ENCODE measurements around the gene CFAP57. TPM values are rescaled to one million over a fixed set of nuclear protein-coding genes. Genes with fewer than 3 reads are reported as not detected.
A peak's percentile ranks its signal among the peaks of the same experiment; 100 is the strongest.
"Not testable (repeated sequence)": the region's sequence is repeated elsewhere in the genome, so short reads cannot be mapped to it uniquely, and the experiment has no call there.

Gene CFAP57
- total and polyA plus RNA-seq, 2 donors: 0.16 to 0.42 TPM

DNA sequence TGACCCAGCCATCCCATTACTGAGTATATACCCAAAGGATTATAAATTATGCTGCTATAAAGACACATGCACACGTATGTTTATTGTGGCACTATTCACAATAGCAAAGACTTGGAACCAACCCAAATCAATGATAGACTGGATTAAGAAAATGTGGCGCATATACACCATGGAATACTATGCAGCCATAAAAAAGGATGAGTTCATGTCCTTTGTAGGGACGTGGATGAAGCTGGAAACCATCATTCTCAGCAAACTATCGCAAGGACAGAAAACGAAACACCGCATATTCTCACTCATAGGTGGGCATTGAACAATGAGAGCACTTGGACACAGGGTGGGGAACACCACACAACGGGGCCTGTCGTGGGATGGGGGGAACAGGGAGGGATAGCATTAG lies 36.1 kb downstream of the CFAP57 start:
- not testable (repeated sequence) for H3K9me3 ChIP-seq (ENCODE audit: control insufficient read depth in 2 of 2, insufficient read depth in 1 of 2, low read length in 1 of 2); H3K4me1 ChIP-seq (ENCODE audit: control insufficient read depth in 2 of 2, insufficient read depth in 2 of 2, low read length in 2 of 2); H3K27ac ChIP-seq (ENCODE audit: low read depth in 1 of 2, low read length in 1 of 2); DNase-seq (ENCODE audit: low read depth in 6 of 9, low spot score in 9 of 9); H3K36me3 ChIP-seq (ENCODE audit: control insufficient read depth in 2 of 2, insufficient read depth in 2 of 2, low read length in 1 of 2); H3K4me3 ChIP-seq (ENCODE audit: low read length in 2 of 2); H3K27me3 ChIP-seq (ENCODE audit: control insufficient read depth in 2 of 2, insufficient read depth in 1 of 2, low read length in 1 of 2)
- WGBS: 97% methylated on average over 8 of the region's 8 CpGs

GRCh38 chr1:43214501-43215444 lies 42.6 kb downstream of the CFAP57 start:
- no peak overlapping the region for H3K27ac ChIP-seq (ENCODE audit: low read depth in 1 of 2, low read length in 1 of 2)
- no peaks in the 10 kb centered on the region for H3K9me3 ChIP-seq (ENCODE audit: control insufficient read depth in 2 of 2, insufficient read depth in 1 of 2, low read length in 1 of 2)
- H3K27me3 ChIP-seq (ENCODE audit: control insufficient read depth in 2 of 2, insufficient read depth in 1 of 2, low read length in 1 of 2): no peaks in the 10 kb centered on the region
- no peaks in the 10 kb centered on the region for H3K4me1 ChIP-seq (ENCODE audit: control insufficient read depth in 2 of 2, insufficient read depth in 2 of 2, low read length in 2 of 2)
- no peaks in the 10 kb centered on the region for H3K36me3 ChIP-seq (ENCODE audit: control insufficient read depth in 2 of 2, insufficient read depth in 2 of 2, low read length in 1 of 2)
- no peak for DNase-seq (ENCODE audit: low read depth in 6 of 9, low spot score in 9 of 9)
- WGBS: 89% methylated on average over 7 of the region's 7 CpGs
- H3K4me3 ChIP-seq (ENCODE audit: low read length in 2 of 2): no peak overlapping the region

GRCh38 chr1:43217747-43218146 lies 45.6 kb downstream of the CFAP57 start:
- H3K4me3 ChIP-seq (ENCODE audit: low read length in 2 of 2): no peak overlapping the region
- no peaks in the 10 kb centered on the region for H3K36me3 ChIP-seq (ENCODE audit: control insufficient read depth in 2 of 2, insufficient read depth in 2 of 2, low read length in 1 of 2)
- WGBS: 93% methylated on average over 10 of the region's 10 CpGs
- peaks cover 0 to 2% of the 10 kb centered on the region in 2 donors for H3K27me3 ChIP-seq (ENCODE audit: control insufficient read depth in 2 of 2, insufficient read depth in 1 of 2, low read length in 1 of 2)
- no peaks in the 10 kb centered on the region for H3K4me1 ChIP-seq (ENCODE audit: control insufficient read depth in 2 of 2, insufficient read depth in 2 of 2, low read length in 2 of 2)
- no peak overlapping the region for H3K27ac ChIP-seq (ENCODE audit: low read depth in 1 of 2, low read length in 1 of 2)
- DNase-seq (ENCODE audit: low read depth in 6 of 9, low spot score in 9 of 9): no peak
- no peaks in the 10 kb centered on the region for H3K9me3 ChIP-seq (ENCODE audit: control insufficient read depth in 2 of 2, insufficient read depth in 1 of 2, low read length in 1 of 2)

- Histone ChIP-seq H3K27ac (ENCODE audit: low read depth in 1 of 2, low read length in 1 of 2) (no peak overlapping the region), H3K4me3 (ENCODE audit: low read length in 2 of 2) (no peak overlapping the region), H3K27me3 (ENCODE audit: control insufficient read depth in 2 of 2, insufficient read depth in 1 of 2, low read length in 1 of 2) (peaks cover 0 to 2% of the 10 kb centered on the region in 2 donors), H3K36me3 (ENCODE audit: control insufficient read depth in 2 of 2, insufficient read depth in 2 of 2, low read length in 1 of 2) (no peaks in the 10 kb centered on the region), H3K4me1 (ENCODE audit: control insufficient read depth in 2 of 2, insufficient read depth in 2 of 2, low read length in 2 of 2) (no peaks in the 10 kb centered on the region), H3K9me3 (ENCODE audit: control insufficient read depth in 2 of 2, insufficient read depth in 1 of 2, low read length in 1 of 2) (no peaks in the 10 kb centered on the region)
- peak in 1 of 9 donors; percentile 13 for DNase-seq (ENCODE audit: low read depth in 6 of 9, low spot score in 9 of 9)
- 73% methylated on average over 7 of the region's 7 CpGs for WGBS
Observed at GRCh38 chr1:43220905-43221778, 49.0 kb downstream of the CFAP57 start.

DNA sequence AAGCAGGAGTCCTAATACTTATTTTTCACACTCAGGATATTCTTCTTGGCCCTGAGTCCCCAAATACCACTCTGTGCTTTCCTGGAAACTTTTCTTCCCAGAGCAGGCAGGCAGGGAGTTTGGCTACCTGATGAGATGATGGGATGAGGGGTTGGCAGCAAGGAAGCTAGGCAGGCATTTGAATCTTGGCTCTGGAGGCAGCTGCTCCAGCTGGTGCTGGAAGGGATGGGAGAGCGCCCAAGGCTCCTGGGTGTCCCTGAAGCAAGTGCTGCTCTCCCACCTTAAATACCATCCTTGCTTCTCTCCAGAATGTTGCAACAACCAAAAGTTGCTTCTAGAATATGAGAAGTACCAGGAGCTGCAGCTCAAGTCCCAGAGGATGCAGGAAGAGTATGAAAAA lies 49.7 kb downstream of the CFAP57 start:
- H3K27ac ChIP-seq (ENCODE audit: low read depth in 1 of 2, low read length in 1 of 2): no peak overlapping the region
- DNase-seq (ENCODE audit: low read depth in 6 of 9, low spot score in 9 of 9): no peak
- WGBS: 100% methylated on average over 1 of the region's 1 CpG

GRCh38 chr1:43222879-43223278 lies 50.7 kb downstream of the CFAP57 start:
- Histone ChIP-seq H3K4me1 (ENCODE audit: control insufficient read depth in 2 of 2, insufficient read depth in 2 of 2, low read length in 2 of 2) (no peaks in the 10 kb centered on the region), H3K36me3 (ENCODE audit: control insufficient read depth in 2 of 2, insufficient read depth in 2 of 2, low read length in 1 of 2) (no peaks in the 10 kb centered on the region), H3K27ac (ENCODE audit: low read depth in 1 of 2, low read length in 1 of 2) (no peak overlapping the region), H3K27me3 (ENCODE audit: control insufficient read depth in 2 of 2, insufficient read depth in 1 of 2, low read length in 1 of 2) (peaks cover 0 to 2% of the 10 kb centered on the region in 2 donors), H3K9me3 (ENCODE audit: control insufficient read depth in 2 of 2, insufficient read depth in 1 of 2, low read length in 1 of 2) (no peaks in the 10 kb centered on the region), H3K4me3 (ENCODE audit: low read length in 2 of 2) (no peak overlapping the region)
- WGBS: 97% methylated on average over 9 of the region's 9 CpGs
- no peak for DNase-seq (ENCODE audit: low read depth in 6 of 9, low spot score in 9 of 9)

More for the DNA sequence above, 49.7 kb downstream of the CFAP57 start:
- Histone ChIP-seq H3K36me3 (ENCODE audit: control insufficient read depth in 2 of 2, insufficient read depth in 2 of 2, low read length in 1 of 2) (no peaks in the 10 kb centered on the region), H3K4me1 (ENCODE audit: control insufficient read depth in 2 of 2, insufficient read depth in 2 of 2, low read length in 2 of 2) (no peaks in the 10 kb centered on the region), H3K27me3 (ENCODE audit: control insufficient read depth in 2 of 2, insufficient read depth in 1 of 2, low read length in 1 of 2) (peaks cover 0 to 2% of the 10 kb centered on the region in 2 donors), H3K4me3 (ENCODE audit: low read length in 2 of 2) (no peak overlapping the region), H3K9me3 (ENCODE audit: control insufficient read depth in 2 of 2, insufficient read depth in 1 of 2, low read length in 1 of 2) (no peaks in the 10 kb centered on the region)

GRCh38 chr1:43225168-43225567 lies 53.0 kb downstream of the CFAP57 start:
- H3K4me1 ChIP-seq (ENCODE audit: control insufficient read depth in 2 of 2, insufficient read depth in 2 of 2, low read length in 2 of 2): no peaks in the 10 kb centered on the region
- WGBS: 86% methylated on average over 3 of the region's 3 CpGs
- no peak for DNase-seq (ENCODE audit: low read depth in 6 of 9, low spot score in 9 of 9)
- no peaks in the 10 kb centered on the region for H3K36me3 ChIP-seq (ENCODE audit: control insufficient read depth in 2 of 2, insufficient read depth in 2 of 2, low read length in 1 of 2)
- no peak overlapping the region for H3K4me3 ChIP-seq (ENCODE audit: low read length in 2 of 2)
- H3K27me3 ChIP-seq (ENCODE audit: control insufficient read depth in 2 of 2, insufficient read depth in 1 of 2, low read length in 1 of 2): peaks cover 0 to 2% of the 10 kb centered on the region in 2 donors
- no peaks in the 10 kb centered on the region for H3K9me3 ChIP-seq (ENCODE audit: control insufficient read depth in 2 of 2, insufficient read depth in 1 of 2, low read length in 1 of 2)
- no peak overlapping the region for H3K27ac ChIP-seq (ENCODE audit: low read depth in 1 of 2, low read length in 1 of 2)

GRCh38 chr1:43227143-43227764 lies 55.1 kb downstream of the CFAP57 start:
- DNase-seq (ENCODE audit: low read depth in 6 of 9, low spot score in 9 of 9): peak; percentile 44 to 89 (median 78)
- no peaks in the 10 kb centered on the region for H3K36me3 ChIP-seq (ENCODE audit: control insufficient read depth in 2 of 2, insufficient read depth in 2 of 2, low read length in 1 of 2)
- no peaks in the 10 kb centered on the region for H3K9me3 ChIP-seq (ENCODE audit: control insufficient read depth in 2 of 2, insufficient read depth in 1 of 2, low read length in 1 of 2)
- WGBS: 29% methylated on average over 10 of the region's 10 CpGs
- no peak overlapping the region for H3K27ac ChIP-seq (ENCODE audit: low read depth in 1 of 2, low read length in 1 of 2)
- no peaks in the 10 kb centered on the region for H3K27me3 ChIP-seq (ENCODE audit: control insufficient read depth in 2 of 2, insufficient read depth in 1 of 2, low read length in 1 of 2)
- no peak overlapping the region for H3K4me3 ChIP-seq (ENCODE audit: low read length in 2 of 2)
- H3K4me1 ChIP-seq (ENCODE audit: control insufficient read depth in 2 of 2, insufficient read depth in 2 of 2, low read length in 2 of 2): no peaks in the 10 kb centered on the region
